ENCODE measurements around the gene CSF3. TPM values are rescaled to one million over a fixed set of nuclear protein-coding genes. Genes with fewer than 3 reads are reported as not detected.

Gene CSF3
- not detected in 2 replicates for total RNA-seq (2014; rRNA removed; shearing (Covaris generic))
- not detected in 2 replicates for polyA plus RNA-seq (2015; cell fraction: cytosol; rRNA removed)
- polyA plus RNA-seq (2015; cell fraction: nucleus; rRNA removed), result 0.12 TPM in 1 of 2 replicates, not detected in the other

- DNase-seq (ENCODE audit: low read depth), result no peak
Measured at GRCh38 chr17:40015005-40015997, at the start of gene CSF3. TSS of gene CSF3 (plus strand) at chr17:40015440. CDS start at chr17:40015475, 35 bp downstream.

DNA sequence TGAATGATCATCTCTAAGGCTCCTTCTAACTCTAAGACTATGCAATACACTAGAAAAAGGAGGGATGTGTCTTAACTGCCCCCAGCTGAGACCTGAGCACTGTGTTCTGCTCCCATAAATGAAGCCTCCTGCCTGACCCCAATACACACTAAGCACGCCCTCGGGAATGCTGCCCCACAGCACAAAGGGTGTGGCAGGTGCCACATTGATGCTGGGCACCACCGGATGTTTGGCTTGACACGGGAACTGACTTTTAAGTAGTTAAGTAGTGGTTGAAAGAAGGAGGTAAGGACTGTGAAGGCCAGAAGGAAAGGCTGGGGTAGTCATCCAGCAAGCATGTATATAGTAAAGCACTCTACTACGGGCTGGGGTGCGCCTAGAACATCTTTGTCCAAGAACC is 48.5 kb upstream of the CSF3 start:
- DNase-seq (ENCODE audit: low read depth), result no peak

- DNase-seq (ENCODE audit: low read depth), result no peak
Measured at GRCh38 chr17:39968761-39969160, 46.5 kb upstream of the CSF3 start.

- DNase-seq (ENCODE audit: low read depth), result no peak
Measured at GRCh38 chr17:39969375-39969774, 45.9 kb upstream of the CSF3 start.

GRCh38 chr17:39970157-39970692 is 45.0 kb upstream of the CSF3 start:
- DNase-seq (ENCODE audit: low read depth), result no peak

GRCh38 chr17:39971076-39971603 is 44.1 kb upstream of the CSF3 start:
- no peak for DNase-seq (ENCODE audit: low read depth)

- DNase-seq (ENCODE audit: low read depth), result no peak
Measured at GRCh38 chr17:39972271-39972670, 43.0 kb upstream of the CSF3 start.

GRCh38 chr17:39973496-39973895 is 41.7 kb upstream of the CSF3 start:
- DNase-seq (ENCODE audit: low read depth), result no peak

GRCh38 chr17:39974433-39974832 is 40.8 kb upstream of the CSF3 start:
- DNase-seq (ENCODE audit: low read depth), result no peak

GRCh38 chr17:39975801-39976200 is 39.4 kb upstream of the CSF3 start:
- no peak for DNase-seq (ENCODE audit: low read depth)

- DNase-seq (ENCODE audit: low read depth), result peak; percentile 78
Measured at GRCh38 chr17:39979016-39979670, 36.1 kb upstream of the CSF3 start.

DNA sequence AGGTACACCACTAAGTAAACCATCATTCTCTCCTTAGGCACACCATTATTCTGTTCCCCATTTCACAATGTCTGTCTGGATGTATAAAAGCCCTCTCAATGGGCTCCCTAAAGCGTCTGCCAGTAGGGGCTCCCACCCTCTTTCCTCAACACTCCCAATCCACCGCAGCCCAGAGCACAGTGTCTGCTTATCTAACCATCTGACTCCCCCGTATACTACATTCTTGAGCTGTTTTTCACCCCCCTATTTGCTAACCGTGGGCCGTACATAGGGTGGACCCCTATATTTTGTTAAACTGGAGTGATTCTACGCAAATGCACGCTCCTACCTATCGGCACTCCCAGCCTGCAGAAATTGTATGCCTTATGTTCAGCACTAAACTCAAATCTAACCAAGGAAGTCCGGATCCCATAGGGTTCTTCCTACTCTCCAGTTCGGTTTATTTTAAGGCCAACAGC is 35.3 kb upstream of the CSF3 start:
- DNase-seq (ENCODE audit: low read depth), result peak; percentile 40

DNA sequence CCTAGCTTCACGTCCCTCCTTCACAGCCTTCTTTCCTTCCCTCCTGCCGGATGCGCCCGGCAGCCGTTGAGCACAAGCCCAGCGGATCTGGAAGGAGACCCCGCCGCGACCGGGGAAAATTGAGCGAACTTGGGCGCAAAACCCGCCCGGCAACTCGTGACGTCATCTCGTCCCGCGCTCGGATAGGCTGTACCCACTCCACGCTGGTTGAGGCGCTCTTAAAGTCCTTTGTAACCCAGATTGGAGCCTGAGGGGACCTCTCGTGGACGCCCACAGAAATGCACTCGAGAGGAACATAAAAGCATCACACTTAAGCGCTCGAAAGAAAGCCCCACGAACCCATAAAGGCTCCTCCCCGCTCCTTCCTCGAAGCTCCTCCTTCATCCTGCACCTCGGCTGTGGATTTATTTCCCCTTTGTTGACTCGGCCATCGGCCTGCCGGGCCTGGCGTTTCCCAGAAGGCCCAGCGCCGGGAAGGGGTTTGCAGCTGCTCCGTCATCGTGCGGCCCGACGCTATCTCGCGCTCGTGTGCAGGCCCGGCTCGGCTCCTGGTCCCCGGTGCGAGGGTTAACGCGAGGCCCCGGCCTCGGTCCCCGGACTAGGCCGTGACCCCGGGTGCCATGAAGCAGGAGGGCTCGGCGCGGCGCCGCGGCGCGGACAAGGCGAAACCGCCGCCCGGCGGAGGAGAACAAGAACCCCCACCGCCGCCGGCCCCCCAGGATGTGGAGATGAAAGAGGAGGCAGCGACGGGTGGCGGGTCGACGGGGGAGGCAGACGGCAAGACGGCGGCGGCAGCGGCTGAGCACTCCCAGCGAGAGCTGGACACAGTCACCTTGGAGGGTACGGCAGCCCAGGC is 34.7 kb upstream of the CSF3 start, which contains the start of gene PSMD3:
PSMD3 (plus strand) TSS at position 457 of the 856 bp plus-strand sequence; CDS start at position 621, 164 bp downstream.
- DNase-seq (ENCODE audit: low read depth), result peak; percentile 100

DNA sequence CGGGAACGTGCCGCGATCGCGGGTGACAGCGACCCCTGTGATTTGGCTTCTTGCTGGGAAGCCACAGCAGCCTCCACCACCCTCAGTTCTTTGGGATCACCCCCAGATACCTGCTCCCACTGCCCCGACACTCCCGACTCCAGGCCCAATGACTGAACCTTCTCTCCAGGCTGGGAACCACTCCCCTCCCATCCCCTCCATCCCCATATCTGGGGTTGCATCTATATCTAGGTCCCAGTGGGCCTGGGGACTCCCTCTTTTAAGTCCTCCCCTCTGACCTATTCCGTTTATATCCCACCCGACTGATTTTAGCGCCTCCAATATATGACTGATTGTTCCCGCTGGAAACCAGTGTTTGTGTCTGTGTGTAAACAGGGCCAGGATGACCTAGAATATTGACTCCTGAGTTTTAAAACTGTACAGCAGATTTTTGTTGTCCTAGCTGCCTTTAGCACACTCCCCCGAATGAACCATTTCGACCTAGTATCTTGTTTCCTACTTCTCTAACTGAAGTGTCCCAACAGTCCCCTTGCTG is 34.0 kb upstream of the CSF3 start:
- no peak for DNase-seq (ENCODE audit: low read depth)

DNA sequence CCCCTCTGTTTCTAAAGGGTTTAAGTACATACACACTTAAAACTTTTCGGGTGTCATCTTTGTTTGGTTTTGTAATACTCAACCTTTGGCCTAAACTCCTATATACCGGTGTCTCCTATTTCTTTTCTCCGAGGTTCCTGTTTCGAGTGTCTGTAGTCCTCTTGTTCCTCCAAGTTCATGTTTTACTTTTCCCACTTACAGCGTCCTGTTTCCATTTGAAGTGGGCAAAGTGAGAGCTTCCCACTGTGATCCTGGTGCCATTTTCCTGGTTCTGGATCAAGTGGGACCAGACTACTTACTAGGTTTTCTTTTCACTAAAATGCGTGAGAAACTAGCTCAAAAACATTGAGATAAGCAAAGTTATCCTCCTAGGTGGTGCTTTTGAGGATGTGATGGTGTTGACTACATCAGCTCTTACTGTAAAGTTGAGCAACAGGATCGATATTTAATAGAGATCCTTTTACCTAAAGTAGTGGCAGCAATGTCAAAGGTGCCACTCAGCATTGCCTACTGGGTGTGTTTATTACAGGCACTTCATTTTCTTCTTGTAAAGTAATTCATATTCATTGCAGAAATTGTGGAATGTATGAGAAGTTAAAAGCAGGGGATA is 33.4 kb upstream of the CSF3 start:
- DNase-seq (ENCODE audit: low read depth), result no peak

GRCh38 chr17:39988206-39988810 is 26.9 kb upstream of the CSF3 start:
- DNase-seq (ENCODE audit: low read depth), result no peak

GRCh38 chr17:39994448-39994847 is 20.8 kb upstream of the CSF3 start:
- no peak for DNase-seq (ENCODE audit: low read depth)

- no peak for DNase-seq (ENCODE audit: low read depth)
Measured at GRCh38 chr17:39995438-39995837, 19.8 kb upstream of the CSF3 start.

DNA sequence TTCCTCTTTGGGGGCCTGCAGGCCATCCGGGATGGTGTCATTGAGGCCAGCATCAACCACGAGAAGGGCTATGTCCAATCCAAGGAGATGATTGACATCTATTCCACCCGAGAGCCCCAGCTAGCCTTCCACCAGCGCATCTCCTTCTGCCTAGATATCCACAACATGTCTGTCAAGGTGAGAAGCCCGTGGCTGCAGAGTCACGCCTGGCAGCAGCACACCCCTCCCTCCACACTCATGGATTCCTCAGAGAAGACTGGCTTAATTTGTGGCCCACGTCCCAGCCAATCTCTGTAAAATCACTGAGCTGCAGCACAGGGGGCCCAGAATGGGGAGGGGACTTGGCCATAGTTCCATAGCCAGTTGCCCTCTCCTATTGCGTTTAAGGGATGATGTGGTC is 19.1 kb upstream of the CSF3 start:
- DNase-seq (ENCODE audit: low read depth), result no peak

Data from HT1080 (cell line).